CD4-positive, alpha-beta T cell (primary cell): ENCODE data around the gene NBEAL2. TPM values are rescaled to one million over a fixed set of nuclear protein-coding genes. Genes with fewer than 3 reads are reported as not detected.

Source experiments
- ATAC-seq: fragments of 200-7000 bp; cut with Tn5 transposase; one replicate; pipeline ENCODE4 v1.10.0; 2022; ENCODE audit warnings: mild to moderate bottlenecking; ENCODE audit not compliant: poor library complexity
- CTCF ChIA-PET: fragments of 350-600 bp; sonication (Branson Sonifier 250); formaldehyde crosslinking; loops from one replicate; lab custom pipeline; 2021; ENCODE audit warnings: antibody characterized with exemption, inconsistent platforms; lab: Charles Lee
- POLR2A ChIA-PET: fragments of 350-600 bp; sonication (Branson Sonifier 250); formaldehyde crosslinking; loops from one replicate; lab custom pipeline; 2021; ENCODE audit warnings: antibody characterized with exemption, inconsistent platforms; lab: Charles Lee
- DNase-seq, 14 experiments: peaks; one replicate each; pipeline ENCODE4 v3.0.0-alpha.2; 2013 to 2020; ENCODE audit warnings: mixed read lengths in 2 of 14
- H3K27ac ChIP-seq, 2 donors: one replicate each; pipeline versions ENCODE4 v1.5.1 to v1.7.0; 2013; ENCODE audit warnings: low read length in 2 of 2, low read depth in 1 of 2, mild to moderate bottlenecking in 1 of 2
- H3K27me3 ChIP-seq, 2 experiments: 1 replicate in 1 of 2; 2 replicates in 1 of 2; pipeline versions ENCODE4 v1.6.1 to v1.7.0; 2013; ENCODE audit warnings: low read length in 2 of 2, control low read depth in 1 of 2, mild to moderate bottlenecking in 1 of 2, moderate library complexity in 1 of 2; ENCODE audit not compliant: insufficient read depth in 2 of 2, control insufficient read depth in 1 of 2
- H3K36me3 ChIP-seq: one replicate; pipeline ENCODE4 v1.6.1; 2013; ENCODE audit warnings: low read length, control low read depth; ENCODE audit not compliant: insufficient read depth
- H3K4me1 ChIP-seq: one replicate; pipeline ENCODE4 v1.6.1; 2013; ENCODE audit warnings: low read length, control low read depth; ENCODE audit not compliant: insufficient read depth
- H3K4me3 ChIP-seq: one replicate; pipeline ENCODE4 v1.5.1; 2013; ENCODE audit warnings: mild to moderate bottlenecking, low read length, moderate library complexity
- H3K9me3 ChIP-seq, 2 experiments: 1 replicate in 1 of 2; 2 replicates in 1 of 2; pipeline versions ENCODE4 v1.6.1 to v1.7.0; 2013; ENCODE audit warnings: low read length in 2 of 2, mild to moderate bottlenecking in 2 of 2, control low read depth in 1 of 2, moderate library complexity in 1 of 2; ENCODE audit not compliant: control insufficient read depth in 1 of 2, insufficient read depth in 1 of 2
- H3K27ac Mint-ChIP-seq: one replicate; pipeline ENCODE4 v1.8.0; 2020; ENCODE audit warnings: mixed read lengths
- H3K27me3 Mint-ChIP-seq: one replicate; pipeline ENCODE4 v1.8.0; 2021; ENCODE audit warnings: mixed read lengths
- H3K36me3 Mint-ChIP-seq: one replicate; pipeline ENCODE4 v1.8.0; 2021; ENCODE audit warnings: low read depth, mixed read lengths
- H3K4me1 Mint-ChIP-seq: one replicate; pipeline ENCODE4 v1.8.0; 2021; ENCODE audit warnings: low read depth, mixed read lengths
- H3K4me3 Mint-ChIP-seq: one replicate; pipeline ENCODE4 v1.8.0; 2020; ENCODE audit warnings: mild to moderate bottlenecking, mixed read lengths
- H3K9me3 Mint-ChIP-seq: one replicate; pipeline ENCODE4 v1.8.0; 2020; ENCODE audit warnings: mixed read lengths
- CTCF ChIP-seq: fragments of 200-600 bp; IDR thresholded peaks from one replicate; pipeline ENCODE4 v1.8.0; 2022; ENCODE audit warnings: antibody characterized with exemption, mild to moderate bottlenecking
- intact Hi-C, 2 experiments: fragments of 100-400 bp; cut with DNase I in 1 of 2; cut with micrococcal nuclease in 1 of 2; formaldehyde crosslinking; loops; one replicate each; pipeline versions ENCODE4 v1.15.1 to v1.9.0; 2023 to 2025; cut with DNase I, micrococcal nuclease
- total RNA-seq, 174 experiments: library from RNA in 2 of 174; stranded (reverse) in 2 of 174; gene quantifications; one replicate each; pipeline ENCODE4 v1.2.3 and lab custom pipeline; 2021 to 2026

The NBEAL2 gene
- total RNA-seq, 2 experiments from 2014 or later = 163 to 170 TPM

GRCh38 chr3:46955157-46955556 lies 24.3 kb upstream of the NBEAL2 start:
- CTCF ChIA-PET = no interaction called here
- POLR2A ChIA-PET = interaction anchor here (1.0 to 1.1 kb wide), 2 partner anchors 15 to 24 kb away, joined by 3 to 4 read pairs; partner anchors contain the start of gene NBEAL2
- no peak overlapping the region for H3K4me3 ChIP-seq
- no peaks in the 10 kb centered on the region for H3K36me3 ChIP-seq
- no peaks in the 10 kb centered on the region for H3K27me3 Mint-ChIP-seq
- H3K9me3 ChIP-seq = no peaks in the 10 kb centered on the region
- peaks cover 6% of the 10 kb centered on the region for H3K36me3 Mint-ChIP-seq
- H3K4me1 ChIP-seq = peaks cover 90% of the 10 kb centered on the region
- no peak overlapping the region for H3K27ac ChIP-seq
- H3K27ac Mint-ChIP-seq = peak overlapping the region; percentile 52
- ATAC-seq = no peak
- DNase-seq = no peak
- TF ChIP-seq CTCF = no peak
- no peaks in the 10 kb centered on the region for H3K9me3 Mint-ChIP-seq
- peaks cover 95% of the 10 kb centered on the region for H3K4me1 Mint-ChIP-seq
- peak overlapping the region; percentile 31 for H3K4me3 Mint-ChIP-seq
- H3K27me3 ChIP-seq = no peaks in the 10 kb centered on the region
- intact Hi-C loops = no loop called here

GRCh38 chr3:46955801-46956259 lies 23.6 kb upstream of the NBEAL2 start:
- POLR2A ChIA-PET = interaction anchor here (1.0 kb wide), 1 partner anchor 15 kb away, joined by 3 read pairs; no protein-coding TSS in a partner anchor
- Mint-ChIP-seq H3K27me3 (no peaks in the 10 kb centered on the region), H3K27ac (peak overlapping the region; percentile 52), H3K4me1 (peaks cover 95% of the 10 kb centered on the region), H3K36me3 (peaks cover 10% of the 10 kb centered on the region), H3K9me3 (no peaks in the 10 kb centered on the region), H3K4me3 (no peak overlapping the region)
- H3K4me3 ChIP-seq = no peak overlapping the region
- TF ChIP-seq CTCF = no peak
- H3K36me3 ChIP-seq = peaks cover 1% of the 10 kb centered on the region
- H3K4me1 ChIP-seq = peaks cover 91% of the 10 kb centered on the region
- no peaks in the 10 kb centered on the region for H3K27me3 ChIP-seq
- H3K27ac ChIP-seq = peak overlapping the region; percentile 8 to 25
- intact Hi-C loops = no loop called here
- no peaks in the 10 kb centered on the region for H3K9me3 ChIP-seq
- ATAC-seq (no peak), DNase-seq (peak in 1 of 14 experiments; percentile 38)
- CTCF ChIA-PET = no interaction called here

- Histone ChIP-seq H3K27ac (no peak overlapping the region), H3K9me3 (no peaks in the 10 kb centered on the region), H3K36me3 (peaks cover 3% of the 10 kb centered on the region), H3K4me3 (no peak overlapping the region), H3K27me3 (no peaks in the 10 kb centered on the region), H3K4me1 (peaks cover 86% of the 10 kb centered on the region)
- peaks cover 21% of the 10 kb centered on the region for H3K36me3 Mint-ChIP-seq
- DNase-seq = no peak
- ATAC-seq = no peak
- no peaks in the 10 kb centered on the region for H3K9me3 Mint-ChIP-seq
- ChIA-PET CTCF (interaction anchor here (0.9 kb wide), 1 partner anchor 16 kb away, joined by 4 read pairs; no protein-coding TSS in a partner anchor), POLR2A (no interaction called here)
- H3K27me3 Mint-ChIP-seq = no peaks in the 10 kb centered on the region
- TF ChIP-seq CTCF = no peak
- no peak overlapping the region for H3K4me3 Mint-ChIP-seq
- intact Hi-C loops = no loop called here
- peaks cover 98% of the 10 kb centered on the region for H3K4me1 Mint-ChIP-seq
- peak overlapping the region; percentile 52 for H3K27ac Mint-ChIP-seq
These were observed 22.2 kb upstream of the NBEAL2 start for GRCh38 chr3:46957092-46957820.
